Measurements from ENCODE around the gene GAL3ST2.
"Not testable (repeated sequence)": the region's sequence is repeated elsewhere in the genome, so short reads cannot be mapped to it uniquely, and the experiment has no call there.

The GAL3ST2 gene

GRCh38 chr2:241769819-241770184 is 6.8 kb upstream of the GAL3ST2 start:
- no peak for DNase-seq

- no peak for DNase-seq
Observed at GRCh38 chr2:241770185-241770935, 6.3 kb upstream of the GAL3ST2 start.

GRCh38 chr2:241770936-241771285 is 5.7 kb upstream of the GAL3ST2 start:
- DNase-seq: no peak

- DNase-seq: no peak
Observed at GRCh38 chr2:241771286-241772062, 5.1 kb upstream of the GAL3ST2 start.

- DNase-seq: no peak
Observed at GRCh38 chr2:241772063-241772499, 4.5 kb upstream of the GAL3ST2 start.

GRCh38 chr2:241773511-241774418 is 2.9 kb upstream of the GAL3ST2 start:
- DNase-seq: no peak

- peak; percentile 63 for DNase-seq
Observed at GRCh38 chr2:241774419-241775222, 2.0 kb upstream of the GAL3ST2 start.

GRCh38 chr2:241775223-241776177 is 1.1 kb upstream of the GAL3ST2 start:
- DNase-seq: no peak

GRCh38 chr2:241777170-241777685 is 606 bp downstream of the GAL3ST2 start:
- no peak for DNase-seq

GRCh38 chr2:241777686-241778627 is 1.3 kb downstream of the GAL3ST2 start:
- DNase-seq: no peak

GRCh38 chr2:241780939-241781569 is 4.4 kb downstream of the GAL3ST2 start:
- DNase-seq: no peak

- DNase-seq: not testable (repeated sequence)
Observed at GRCh38 chr2:241782053-241782452, 5.4 kb downstream of the GAL3ST2 start.

GRCh38 chr2:241788135-241788534 is 11.5 kb downstream of the GAL3ST2 start:
- no peak for DNase-seq

- DNase-seq: no peak
Observed at GRCh38 chr2:241788572-241788971, 11.9 kb downstream of the GAL3ST2 start.

GRCh38 chr2:241791385-241791784 is 14.8 kb downstream of the GAL3ST2 start:
- DNase-seq: not testable (repeated sequence)

- DNase-seq: no peak
Observed at GRCh38 chr2:241793385-241793784, 16.8 kb downstream of the GAL3ST2 start.

GRCh38 chr2:241794250-241794823 is 17.7 kb downstream of the GAL3ST2 start:
- DNase-seq: no peak

All from hematopoietic multipotent progenitor cell treated with erythropoietin and hydrocortisone succinate and interleukin-3 and kit ligand, for 6 days (in vitro differentiated cells).